NCI-H2227 (cell line): ENCODE data around the gene PCDHGB1.
"Not testable (repeated sequence)": the region's sequence is repeated elsewhere in the genome, so short reads cannot be mapped to it uniquely, and the experiment has no call there.

Experiments used
- DNase-seq: peaks from one replicate; lab custom pipeline; 2025; ENCODE audit not compliant: unreplicated experiment; lab: John Stamatoyannopoulos, UW

PCDHGB1 gene

DNA sequence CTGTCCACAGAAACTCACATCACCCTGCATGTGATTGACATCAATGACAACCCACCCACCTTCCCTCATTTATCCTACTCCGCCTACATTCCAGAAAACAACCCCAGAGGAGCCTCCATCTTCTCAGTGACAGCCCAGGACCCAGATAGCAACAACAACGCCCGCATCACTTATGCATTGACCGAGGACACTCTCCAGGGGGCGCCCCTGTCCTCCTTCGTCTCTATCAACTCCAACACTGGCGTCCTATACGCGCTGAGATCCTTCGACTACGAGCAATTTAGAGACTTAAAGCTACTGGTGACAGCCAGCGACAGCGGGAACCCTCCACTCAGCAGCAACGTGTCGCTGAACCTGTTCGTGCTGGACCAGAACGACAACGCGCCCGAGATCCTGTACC lies 4.6 kb upstream of the PCDHGB1 start:
- DNase-seq = no peak

DNA sequence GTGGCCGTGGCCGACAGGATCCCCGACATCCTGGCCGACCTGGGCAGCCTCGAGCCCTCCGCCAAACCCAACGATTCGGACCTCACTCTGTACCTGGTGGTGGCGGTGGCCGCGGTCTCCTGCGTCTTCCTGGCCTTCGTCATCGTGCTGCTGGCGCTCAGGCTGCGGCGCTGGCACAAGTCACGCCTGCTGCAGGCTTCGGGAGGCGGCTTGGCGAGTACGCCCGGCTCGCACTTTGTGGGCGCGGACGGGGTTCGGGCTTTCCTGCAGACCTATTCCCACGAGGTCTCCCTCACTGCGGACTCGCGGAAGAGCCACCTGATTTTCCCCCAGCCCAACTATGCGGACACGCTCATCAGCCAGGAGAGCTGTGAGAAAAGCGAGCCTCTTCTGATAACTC lies 3.9 kb upstream of the PCDHGB1 start:
- DNase-seq = not testable (repeated sequence)

DNA sequence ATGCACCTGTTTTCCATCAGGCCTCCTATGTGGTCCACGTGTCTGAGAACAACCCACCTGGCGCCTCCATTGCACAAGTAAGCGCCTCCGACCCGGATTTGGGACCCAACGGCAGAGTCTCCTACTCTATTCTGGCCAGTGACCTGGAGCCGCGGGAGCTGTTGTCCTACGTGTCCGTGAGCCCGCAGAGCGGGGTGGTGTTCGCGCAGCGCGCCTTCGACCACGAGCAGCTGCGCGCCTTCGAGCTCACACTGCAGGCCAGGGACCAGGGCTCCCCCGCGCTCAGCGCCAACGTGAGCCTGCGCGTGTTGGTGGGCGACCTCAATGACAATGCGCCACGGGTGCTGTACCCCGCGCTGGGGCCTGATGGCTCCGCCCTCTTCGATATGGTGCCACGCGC lies 1.7 kb downstream of the PCDHGB1 start:
- DNase-seq = no peak

DNA sequence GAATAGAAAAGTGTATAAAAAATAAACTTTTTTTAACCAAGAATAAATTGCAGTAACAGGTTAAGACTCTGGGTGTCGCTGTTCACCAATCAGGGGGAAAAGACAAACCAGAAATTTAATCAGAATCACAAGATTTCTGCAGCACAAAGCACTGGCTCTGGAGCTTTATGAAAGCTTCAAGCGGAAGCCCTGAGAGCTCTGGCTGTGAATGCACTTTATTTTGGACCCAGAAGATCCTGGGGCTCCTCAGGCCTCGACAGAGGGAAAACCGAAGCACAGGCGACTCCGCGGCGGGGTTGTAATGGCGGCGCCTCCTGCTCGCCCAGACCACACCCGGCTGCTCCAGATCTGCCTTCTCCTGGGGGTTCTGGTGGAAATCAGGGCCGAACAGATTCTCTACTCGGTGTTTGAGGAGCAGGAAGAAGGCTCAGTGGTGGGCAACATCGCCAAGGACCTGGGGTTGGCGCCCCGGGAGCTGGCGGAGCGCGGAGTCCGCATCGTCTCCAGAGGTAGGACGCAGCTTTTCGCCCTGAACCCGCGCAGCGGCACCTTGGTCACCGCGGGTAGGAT lies 5.1 kb downstream of the PCDHGB1 start, which contains the start of gene PCDHGA4:
Gene PCDHGA4 (plus strand): TSS at position 122 of the 570 bp plus-strand sequence. CDS start 87 bp downstream, at position 209.
- no peak for DNase-seq

DNA sequence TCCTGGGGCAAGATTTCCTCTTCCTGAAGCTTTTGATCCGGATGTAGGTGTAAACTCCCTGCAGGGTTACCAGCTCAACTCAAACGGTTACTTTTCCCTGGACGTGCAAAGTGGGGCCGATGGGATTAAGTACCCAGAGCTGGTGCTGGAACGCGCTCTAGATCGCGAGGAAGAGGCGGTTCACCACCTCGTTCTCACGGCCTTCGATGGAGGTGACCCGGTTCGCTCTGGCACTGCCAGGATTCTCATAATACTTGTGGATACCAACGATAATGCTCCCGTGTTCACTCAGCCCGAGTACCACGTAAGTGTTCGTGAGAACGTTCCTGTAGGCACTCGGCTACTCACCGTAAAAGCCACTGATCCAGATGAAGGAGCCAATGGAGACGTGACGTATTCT lies 5.7 kb downstream of the PCDHGB1 start:
- no peak for DNase-seq

DNA sequence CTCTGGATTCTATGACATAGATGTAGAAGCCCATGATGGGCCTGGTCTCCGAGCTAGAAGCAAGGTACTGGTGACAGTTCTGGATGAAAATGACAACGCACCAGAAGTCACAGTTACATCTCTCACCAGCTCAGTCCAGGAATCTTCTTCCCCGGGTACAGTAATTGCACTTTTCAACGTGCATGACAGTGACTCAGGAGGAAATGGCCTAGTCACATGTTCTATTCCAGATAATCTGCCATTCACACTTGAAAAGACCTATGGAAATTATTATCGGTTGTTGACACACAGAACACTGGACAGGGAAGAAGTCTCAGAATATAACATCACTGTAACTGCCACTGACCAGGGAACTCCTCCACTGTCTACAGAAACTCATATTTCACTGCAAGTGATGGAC lies 6.2 kb downstream of the PCDHGB1 start:
- DNase-seq = no peak

DNA sequence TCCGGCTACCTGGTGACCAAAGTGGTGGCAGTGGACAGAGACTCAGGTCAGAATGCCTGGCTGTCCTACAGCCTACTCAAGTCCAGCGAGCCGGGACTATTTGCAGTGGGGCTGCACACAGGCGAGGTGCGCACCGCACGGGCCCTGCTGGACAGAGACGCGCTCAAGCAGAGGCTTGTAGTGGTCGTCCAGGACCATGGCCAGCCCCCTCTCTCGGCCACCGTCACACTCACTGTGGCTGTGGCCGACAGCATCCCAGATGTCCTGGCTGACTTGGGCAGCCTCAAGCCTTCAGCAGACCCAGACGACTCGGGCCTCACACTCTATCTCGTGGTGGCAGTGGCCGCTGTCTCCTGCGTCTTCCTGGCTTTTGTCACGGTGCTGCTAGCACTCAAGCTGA lies 7.1 kb downstream of the PCDHGB1 start:
- DNase-seq = no peak

DNA sequence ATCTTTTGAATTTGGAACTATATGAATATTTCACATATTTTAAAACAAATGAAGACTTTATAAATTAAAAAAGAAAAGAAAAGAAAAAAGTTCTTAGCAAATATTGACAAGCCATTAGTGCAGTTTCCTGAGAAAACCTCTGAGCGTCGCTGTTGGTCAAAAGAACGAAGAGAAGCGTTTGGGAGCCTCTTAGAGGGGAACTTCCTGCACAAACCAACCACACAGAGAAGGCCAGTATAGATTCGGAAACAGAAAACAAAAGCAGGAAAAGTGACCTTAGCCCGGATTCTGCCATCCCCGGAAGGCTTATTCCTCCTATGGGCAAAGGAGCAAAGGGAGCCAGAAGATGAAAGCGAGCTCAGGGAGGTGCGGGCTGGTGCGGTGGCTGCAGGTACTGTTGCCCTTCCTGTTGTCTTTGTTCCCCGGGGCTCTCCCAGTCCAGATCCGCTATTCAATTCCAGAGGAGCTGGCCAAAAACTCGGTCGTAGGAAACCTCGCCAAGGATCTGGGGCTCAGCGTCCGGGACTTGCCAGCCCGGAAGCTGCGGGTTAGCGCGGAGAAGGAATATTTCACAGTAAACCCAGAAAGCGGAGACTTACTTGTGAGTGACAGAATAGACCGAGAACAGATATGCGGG lies 10.0 kb downstream of the PCDHGB1 start, which contains the start of gene PCDHGB2:
Gene PCDHGB2 (plus strand): TSS at position 205 of the 637 bp plus-strand sequence. CDS start 142 bp downstream, at position 347.
- DNase-seq = peak; percentile 25

DNA sequence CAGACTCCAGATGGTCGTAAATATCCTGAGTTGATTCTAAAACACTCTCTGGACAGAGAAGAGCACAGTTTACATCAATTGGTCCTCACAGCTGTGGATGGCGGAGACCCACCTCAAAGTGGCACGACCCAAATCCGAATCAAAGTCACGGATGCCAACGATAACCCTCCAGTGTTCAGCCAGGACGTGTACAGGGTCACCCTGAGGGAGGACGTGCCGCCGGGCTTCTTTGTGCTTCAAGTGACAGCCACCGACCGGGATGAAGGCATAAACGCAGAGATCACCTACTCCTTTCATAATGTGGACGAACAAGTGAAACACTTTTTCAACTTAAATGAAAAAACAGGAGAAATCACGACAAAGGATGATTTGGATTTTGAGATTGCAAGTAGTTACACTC lies 10.8 kb downstream of the PCDHGB1 start:
- DNase-seq = no peak

DNA sequence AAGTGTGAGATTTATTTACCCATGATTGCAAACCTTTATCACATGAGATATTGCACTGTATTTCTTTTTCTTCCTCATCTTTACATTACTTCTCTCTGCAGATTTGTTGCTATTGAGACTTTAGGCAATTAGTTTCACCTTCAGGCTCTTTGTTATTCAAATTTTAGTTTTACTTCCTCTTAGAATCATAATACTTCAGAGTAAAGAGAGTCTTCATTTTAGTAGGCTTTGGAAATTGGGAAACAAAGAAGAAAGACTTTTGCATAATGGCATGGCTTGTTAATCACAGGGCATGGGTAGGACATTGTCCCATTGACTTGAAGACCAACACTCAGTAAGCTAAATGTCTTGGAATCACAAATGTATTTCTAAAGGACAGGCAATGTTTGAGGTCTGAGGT lies 12.8 kb downstream of the PCDHGB1 start:
- DNase-seq = no peak

DNA sequence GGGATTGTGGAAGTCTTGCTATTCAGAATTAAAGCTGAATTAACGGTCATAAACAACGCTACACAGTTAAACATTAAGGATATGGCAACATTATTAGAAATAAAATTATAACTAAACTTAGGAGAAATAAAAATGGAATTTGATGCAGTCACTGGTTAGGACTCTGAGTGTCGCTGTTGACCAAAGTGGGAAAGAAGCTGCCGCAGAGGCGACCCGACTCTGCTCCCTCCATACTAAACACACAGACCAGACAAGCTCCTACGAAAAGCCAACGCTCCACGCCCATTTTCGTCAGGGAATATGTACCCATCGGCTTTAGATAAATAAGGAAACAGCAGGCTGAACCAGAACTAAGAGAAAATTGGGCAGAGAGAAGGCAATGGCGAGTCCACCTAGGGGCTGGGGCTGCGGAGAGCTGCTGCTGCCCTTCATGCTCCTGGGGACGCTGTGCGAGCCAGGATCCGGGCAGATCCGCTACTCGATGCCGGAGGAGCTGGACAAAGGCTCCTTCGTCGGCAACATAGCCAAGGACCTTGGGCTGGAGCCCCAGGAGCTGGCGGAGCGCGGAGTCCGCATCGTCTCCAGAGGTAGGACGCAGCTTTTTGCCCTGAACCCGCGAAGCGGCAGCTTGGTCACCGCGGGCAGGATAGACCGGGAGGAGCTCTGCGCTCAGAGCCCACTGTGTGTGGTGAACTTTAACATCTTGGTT lies 14.2 kb downstream of the PCDHGB1 start, which contains the start of gene PCDHGA5:
Gene PCDHGA5 (plus strand): TSS at position 211 of the 709 bp plus-strand sequence. CDS start 169 bp downstream, at position 380.
- no peak for DNase-seq

DNA sequence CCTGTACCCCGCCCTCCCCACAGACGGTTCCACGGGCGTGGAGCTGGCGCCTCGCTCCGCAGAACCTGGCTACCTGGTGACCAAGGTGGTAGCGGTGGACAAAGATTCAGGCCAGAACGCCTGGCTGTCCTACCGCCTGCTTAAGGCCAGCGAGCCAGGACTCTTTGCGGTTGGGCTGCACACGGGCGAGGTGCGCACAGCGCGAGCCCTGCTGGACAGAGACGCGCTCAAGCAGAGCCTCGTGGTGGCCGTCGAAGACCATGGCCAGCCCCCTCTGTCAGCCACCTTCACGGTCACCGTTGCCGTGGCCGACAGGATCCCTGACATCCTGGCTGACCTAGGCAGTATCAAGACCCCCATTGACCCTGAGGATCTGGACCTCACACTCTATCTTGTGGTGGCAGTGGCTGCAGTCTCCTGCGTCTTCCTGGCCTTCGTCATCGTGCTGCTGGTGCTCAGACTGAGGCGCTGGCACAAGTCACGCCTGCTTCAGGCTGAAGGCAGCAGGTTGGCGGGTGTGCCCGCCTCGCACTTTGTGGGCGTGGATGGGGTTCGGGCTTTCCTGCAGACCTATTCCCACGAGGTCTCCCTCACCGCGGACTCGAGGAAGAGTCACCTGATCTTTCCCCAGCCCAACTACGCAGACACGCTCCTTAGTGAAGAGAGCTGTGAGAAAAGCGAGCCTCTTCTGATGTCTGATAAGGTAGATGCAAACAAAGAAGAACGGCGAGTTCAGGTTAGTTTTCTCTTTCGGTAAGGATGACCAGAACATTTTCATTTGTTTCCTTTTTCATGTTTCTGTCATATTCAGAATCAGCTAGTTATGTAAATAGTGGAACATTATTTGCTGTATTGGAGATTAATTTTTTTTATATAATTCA lies 16.4 kb downstream of the PCDHGB1 start:
- no peak for DNase-seq

DNA sequence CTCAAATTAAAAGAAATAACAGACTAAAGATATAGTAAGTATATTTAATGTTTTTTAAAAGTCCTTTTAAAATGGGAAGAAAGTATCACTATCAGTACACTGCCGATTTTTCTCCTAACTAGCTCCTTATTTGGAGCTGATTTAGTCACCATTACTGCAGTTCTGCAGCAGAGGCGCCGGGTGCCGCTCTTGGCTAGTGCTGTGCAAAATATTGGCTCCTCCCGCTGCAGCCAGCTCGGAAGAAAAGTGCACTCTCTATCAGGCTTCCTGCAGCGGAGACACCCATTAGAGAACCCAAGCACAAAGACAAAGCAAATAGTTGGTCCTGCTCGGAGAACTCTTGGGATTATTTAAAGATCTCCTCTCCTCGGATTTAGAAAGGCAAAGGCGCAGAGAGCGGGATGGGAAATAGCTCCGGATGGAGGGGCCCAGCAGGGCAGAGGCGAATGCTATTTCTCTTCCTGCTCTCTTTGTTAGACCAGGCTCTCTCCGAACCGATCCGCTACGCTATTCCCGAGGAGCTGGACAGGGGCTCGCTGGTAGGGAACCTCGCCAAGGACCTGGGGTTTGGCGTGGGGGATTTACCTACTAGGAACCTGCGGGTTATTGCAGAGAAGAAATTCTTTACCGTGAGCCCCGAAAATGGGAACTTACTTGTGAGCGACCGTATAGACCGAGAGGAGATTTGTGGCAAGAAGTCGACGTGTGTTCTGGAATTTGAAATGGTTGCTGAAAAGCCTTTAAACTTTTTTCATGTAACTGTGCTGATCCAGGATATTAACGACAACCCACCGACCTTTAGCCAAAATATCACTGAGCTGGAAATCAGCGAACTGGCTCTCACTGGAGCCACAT lies 20.3 kb downstream of the PCDHGB1 start, which contains the start of gene PCDHGB3:
Gene PCDHGB3 (plus strand): TSS at position 249 of the 855 bp plus-strand sequence. CDS start 153 bp downstream, at position 402.
- no peak for DNase-seq

DNA sequence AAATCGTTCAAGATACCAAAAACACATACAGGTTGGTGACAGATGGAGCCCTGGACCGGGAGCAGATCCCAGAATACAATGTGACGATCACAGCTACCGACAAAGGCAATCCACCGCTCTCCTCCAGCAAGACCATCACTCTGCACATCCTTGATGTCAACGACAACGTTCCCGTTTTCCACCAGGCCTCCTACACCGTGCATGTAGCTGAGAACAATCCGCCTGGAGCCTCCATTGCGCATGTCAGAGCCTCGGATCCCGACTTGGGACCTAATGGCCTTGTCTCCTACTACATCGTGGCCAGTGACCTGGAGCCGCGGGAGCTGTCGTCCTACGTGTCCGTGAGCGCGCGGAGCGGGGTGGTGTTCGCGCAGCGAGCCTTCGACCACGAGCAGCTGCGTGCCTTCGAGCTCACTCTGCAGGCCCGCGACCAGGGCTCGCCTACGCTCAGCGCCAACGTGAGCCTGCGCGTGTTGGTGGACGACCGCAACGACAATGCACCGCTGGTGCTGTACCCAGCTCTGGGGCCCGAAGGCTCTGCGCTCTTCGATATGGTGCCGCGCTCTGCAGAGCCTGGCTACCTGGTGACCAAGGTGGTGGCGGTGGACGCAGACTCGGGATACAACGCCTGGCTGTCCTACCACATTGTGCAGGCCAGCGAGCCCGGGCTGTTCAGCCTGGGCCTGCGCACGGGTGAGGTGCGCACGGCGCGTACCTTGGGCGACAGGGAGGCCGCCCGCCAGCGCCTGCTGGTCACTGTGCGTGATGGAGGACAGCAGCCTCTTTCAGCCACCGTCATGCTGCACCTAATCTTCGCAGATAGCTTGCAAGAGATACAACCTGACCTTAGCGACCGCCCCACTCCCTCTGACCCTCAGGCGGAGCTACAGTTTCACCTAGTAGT lies 21.9 kb downstream of the PCDHGB1 start:
- DNase-seq = no peak

DNA sequence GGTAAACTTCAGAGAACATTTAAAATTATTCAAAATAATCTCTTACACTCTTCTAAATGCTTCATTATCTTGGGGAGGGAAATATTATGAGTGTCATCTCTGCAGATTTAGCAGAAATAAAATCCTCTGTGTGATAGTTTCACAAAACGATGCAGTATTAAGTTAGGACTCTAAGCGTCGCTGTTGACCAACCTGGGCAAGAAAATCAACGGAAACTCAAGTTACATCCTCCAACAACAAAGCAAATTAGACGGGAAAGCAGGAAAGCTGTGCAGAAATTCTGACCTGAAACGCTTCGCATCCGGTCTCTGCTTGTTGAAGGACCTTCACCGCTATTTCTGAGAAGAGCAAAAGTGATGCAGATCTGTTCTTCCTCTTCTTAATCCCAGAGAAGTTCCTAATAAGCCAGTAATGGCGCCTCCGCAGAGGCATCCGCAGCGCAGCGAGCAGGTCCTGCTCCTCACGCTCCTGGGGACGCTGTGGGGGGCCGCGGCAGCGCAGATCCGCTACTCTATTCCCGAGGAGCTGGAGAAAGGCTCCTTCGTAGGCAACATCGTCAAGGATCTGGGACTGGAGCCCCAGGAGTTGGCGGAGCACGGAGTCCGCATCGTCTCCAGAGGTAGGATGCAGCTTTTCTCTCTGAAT lies 23.9 kb downstream of the PCDHGB1 start, which contains the start of gene PCDHGA6:
Gene PCDHGA6 (plus strand): TSS at position 219 of the 645 bp plus-strand sequence. CDS start 193 bp downstream, at position 412.
- no peak for DNase-seq

DNA sequence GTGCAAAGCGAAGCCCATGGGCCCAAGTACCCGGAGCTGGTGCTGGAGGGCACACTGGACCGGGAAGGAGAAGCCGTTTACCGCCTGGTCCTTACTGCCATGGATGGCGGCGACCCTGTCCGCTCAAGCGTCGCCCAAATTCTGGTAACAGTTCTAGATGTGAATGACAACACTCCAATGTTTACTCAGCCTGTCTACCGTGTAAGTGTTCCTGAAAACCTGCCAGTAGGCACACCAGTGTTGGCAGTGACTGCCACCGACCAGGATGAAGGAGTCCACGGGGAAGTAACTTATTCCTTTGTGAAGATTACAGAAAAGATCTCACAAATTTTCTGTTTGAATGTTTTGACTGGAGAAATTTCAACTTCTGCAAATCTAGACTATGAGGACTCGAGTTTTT lies 24.7 kb downstream of the PCDHGB1 start:
- no peak for DNase-seq

DNA sequence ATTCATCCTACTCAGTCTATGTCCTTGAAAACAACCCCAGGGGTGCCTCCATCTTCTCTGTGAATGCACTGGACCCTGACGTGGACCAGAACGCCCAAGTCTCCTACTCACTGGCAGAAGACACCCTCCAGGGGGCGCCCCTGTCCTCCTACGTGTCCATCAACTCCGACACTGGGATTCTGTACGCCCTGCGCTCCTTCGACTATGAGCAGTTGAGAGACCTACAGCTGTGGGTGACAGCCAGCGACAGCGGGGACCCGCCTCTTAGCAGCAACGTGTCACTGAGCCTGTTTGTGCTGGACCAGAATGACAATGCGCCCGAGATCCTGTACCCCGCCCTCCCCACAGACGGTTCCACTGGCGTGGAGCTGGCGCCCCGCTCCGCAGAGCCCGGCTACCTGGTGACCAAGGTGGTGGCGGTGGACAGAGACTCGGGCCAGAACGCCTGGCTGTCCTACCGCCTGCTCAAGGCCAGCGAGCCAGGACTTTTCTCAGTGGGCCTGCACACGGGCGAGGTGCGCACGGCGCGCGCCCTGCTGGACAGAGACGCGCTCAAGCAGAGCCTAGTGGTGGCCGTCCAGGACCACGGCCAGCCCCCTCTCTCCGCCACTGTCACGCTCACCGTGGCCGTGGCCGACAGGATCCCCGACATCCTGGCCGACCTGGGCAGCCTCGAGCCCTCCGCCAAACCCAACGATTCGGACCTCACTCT lies 25.7 kb downstream of the PCDHGB1 start:
- DNase-seq = not testable (repeated sequence)
